Renal cortex interstitium (tissue), 15 donors: ENCODE data around the gene NMRK1. TPM values are rescaled to one million over a fixed set of nuclear protein-coding genes. Genes with fewer than 3 reads are reported as not detected.

ENCODE experiments used
- DNase-seq, 11 donors: peaks; one replicate each; pipeline ENCODE4 v3.0.0-alpha.2; 2013; ENCODE audit warnings: low read depth in 9 of 11, low spot score in 4 of 11; ENCODE audit errors: extremely low read depth in 1 of 11
- long read RNA-seq, 16 experiments: transcript quantifications; one replicate each; lab custom pipeline, GENCODE V29; 2026
- polyA plus RNA-seq, 3 donors: library from polyadenylated mRNA; unstranded; fragments of 120-200 nt; gene quantifications; one replicate each; pipeline ENCODE4 v1.2.1, GENCODE V29; 2013; ENCODE audit not compliant: insufficient read length in 3 of 3

The NMRK1 gene
- polyA plus RNA-seq: 10 to 100 TPM; 18.7 to 28.4 (median 22.2) TPM
- long read RNA-seq, donor 1, transcript NMRK1-201 (9 exons, 1,185 nt): major isoform, 5 of 10 reads
- long read RNA-seq, donor 1, partial matches to known transcripts: 0 of 10 reads
- long read RNA-seq, donor 1, other reads (novel, unspliced or antisense): 0 of 10 reads
- long read RNA-seq, donor 2, transcript NMRK1-201 (9 exons, 1,185 nt): major isoform, 5 of 9 reads
- long read RNA-seq, donor 2, partial matches to known transcripts: 0 of 9 reads
- long read RNA-seq, donor 2, other reads (novel, unspliced or antisense): 0 of 9 reads
- long read RNA-seq, donor 3, partial matches to known transcripts: 0 of 2 reads
- long read RNA-seq, donor 3, other reads (novel, unspliced or antisense): 0 of 2 reads
- long read RNA-seq, donor 4, transcript NMRK1-201 (9 exons, 1,185 nt): major isoform, 5 of 6 reads
- long read RNA-seq, donor 4, partial matches to known transcripts: 0 of 6 reads
- long read RNA-seq, donor 4, other reads (novel, unspliced or antisense): 0 of 6 reads
- long read RNA-seq, donor 5: 0 reads
- long read RNA-seq, donor 6, transcript NMRK1-201 (9 exons, 1,185 nt): major isoform, 5 of 8 reads
- long read RNA-seq, donor 6, partial matches to known transcripts: 0 of 8 reads
- long read RNA-seq, donor 6, other reads (novel, unspliced or antisense): 0 of 8 reads
- long read RNA-seq, donor 7, transcript NMRK1-201 (9 exons, 1,185 nt): major isoform, 8 of 23 reads
- long read RNA-seq, donor 7, partial matches to known transcripts: 0 of 23 reads
- long read RNA-seq, donor 7, other reads (novel, unspliced or antisense): 10 of 23 reads
- long read RNA-seq, donor 8, transcript NMRK1-201 (9 exons, 1,185 nt): major isoform, 12 of 13 reads
- long read RNA-seq, donor 8, partial matches to known transcripts: 0 of 13 reads
- long read RNA-seq, donor 8, other reads (novel, unspliced or antisense): 0 of 13 reads
- long read RNA-seq, donor 9, transcript NMRK1-201 (9 exons, 1,185 nt): major isoform, 8 of 11 reads
- long read RNA-seq, donor 9, partial matches to known transcripts: 0 of 11 reads
- long read RNA-seq, donor 9, other reads (novel, unspliced or antisense): 0 of 11 reads
- long read RNA-seq, donor 10, transcript NMRK1-201 (9 exons, 1,185 nt): major isoform, 6 of 13 reads
- long read RNA-seq, donor 10, partial matches to known transcripts: 0 of 13 reads
- long read RNA-seq, donor 10, other reads (novel, unspliced or antisense): 0 of 13 reads
- long read RNA-seq, donor 11, partial matches to known transcripts: 0 of 3 reads
- long read RNA-seq, donor 11, other reads (novel, unspliced or antisense): 0 of 3 reads
- long read RNA-seq, donor 12, partial matches to known transcripts: 0 of 2 reads
- long read RNA-seq, donor 12, other reads (novel, unspliced or antisense): 0 of 2 reads
- long read RNA-seq, donor 13: 0 reads
- long read RNA-seq, donor 14, partial matches to known transcripts: 0 of 5 reads
- long read RNA-seq, donor 14, other reads (novel, unspliced or antisense): 0 of 5 reads
- long read RNA-seq, donor 15, partial matches to known transcripts: 0 of 2 reads
- long read RNA-seq, donor 15, other reads (novel, unspliced or antisense): 0 of 2 reads
- long read RNA-seq, donor 16, transcript NMRK1-201 (9 exons, 1,185 nt): major isoform, 12 of 83 reads
- long read RNA-seq, donor 16, partial matches to known transcripts: 29 of 83 reads
- long read RNA-seq, donor 16, other reads (novel, unspliced or antisense): 33 of 83 reads

- DNase-seq: peak; percentile 83 to 97 (median 95)
These were observed at the start of gene NMRK1, which contains the start of gene OSTF1 for GRCh38 chr9:75087824-75088645. Gene NMRK1 (minus strand): TSS chr9:75088155. CDS start chr9:75083115, 5,040 bp downstream. Gene OSTF1 (plus strand): TSS chr9:75088514. CDS start chr9:75088693, 179 bp downstream.

- DNase-seq: no peak
These were observed 46.5 kb upstream of the NMRK1 start for GRCh38 chr9:75134495-75134894.

- no peak for DNase-seq
These were observed 45.4 kb upstream of the NMRK1 start for GRCh38 chr9:75133396-75133795.

- DNase-seq: no peak
These were observed 44.3 kb upstream of the NMRK1 start for GRCh38 chr9:75132244-75132643.

- DNase-seq: no peak
These were observed 43.7 kb upstream of the NMRK1 start for GRCh38 chr9:75131700-75132099.

GRCh38 chr9:75130621-75131230 lies 42.8 kb upstream of the NMRK1 start:
- DNase-seq: no peak

- DNase-seq: no peak
These were observed 42.2 kb upstream of the NMRK1 start for GRCh38 chr9:75130172-75130571.

- DNase-seq: no peak
These were observed 40.6 kb upstream of the NMRK1 start for GRCh38 chr9:75128535-75128934.

- DNase-seq: no peak
These were observed 35.7 kb upstream of the NMRK1 start for GRCh38 chr9:75123696-75124095.

- DNase-seq: no peak
These were observed 34.1 kb upstream of the NMRK1 start for GRCh38 chr9:75121914-75122558.

GRCh38 chr9:75120686-75121085 lies 32.7 kb upstream of the NMRK1 start:
- DNase-seq: no peak

- no peak for DNase-seq
These were observed 29.6 kb upstream of the NMRK1 start for GRCh38 chr9:75117564-75117963.

- no peak for DNase-seq
These were observed 28.4 kb upstream of the NMRK1 start for GRCh38 chr9:75116306-75116705.

GRCh38 chr9:75112789-75113188 lies 24.8 kb upstream of the NMRK1 start:
- DNase-seq: no peak

GRCh38 chr9:75111019-75111622 lies 23.2 kb upstream of the NMRK1 start:
- no peak for DNase-seq

- DNase-seq: no peak
These were observed 21.4 kb upstream of the NMRK1 start for GRCh38 chr9:75109210-75109839.
